Measurements from ENCODE around the gene OSBPL1A. TPM values are rescaled to one million over a fixed set of nuclear protein-coding genes. Genes with fewer than 3 reads are reported as not detected.
"Not testable (repeated sequence)": the region's sequence is repeated elsewhere in the genome, so short reads cannot be mapped to it uniquely, and the experiment has no call there.

The OSBPL1A gene
- total and polyA plus RNA-seq, 2 experiments from 2014 or later: 23.1 to 33.3 TPM

DNA sequence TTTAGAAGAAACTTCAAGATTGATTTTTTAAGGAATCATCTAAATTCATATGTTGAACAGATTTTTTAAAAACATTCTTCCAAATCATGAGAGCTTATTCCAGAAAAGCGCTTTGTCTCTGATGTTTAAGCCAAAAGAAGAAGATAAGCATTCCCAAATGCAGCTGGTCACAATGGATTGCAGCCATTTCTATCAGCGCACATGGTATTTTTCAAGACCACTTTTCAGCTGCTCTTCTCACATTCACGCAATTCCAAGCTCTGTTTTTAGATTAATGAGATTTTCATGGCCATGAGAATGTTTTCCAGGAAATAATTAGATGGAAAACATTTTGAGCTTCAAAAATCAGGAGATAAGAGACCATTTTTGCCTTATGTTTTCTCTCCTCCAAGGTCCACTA lies 8.7 kb downstream of the OSBPL1A start:
- H3K4me1 ChIP-seq (ENCODE audit: low read depth): no peaks in the 10 kb centered on the region
- DNase-seq (ENCODE audit: low read depth in 1 of 2, low spot score in 1 of 2): peak in 1 of 2 donors; percentile 63
- no peaks in the 10 kb centered on the region for H3K27me3 ChIP-seq
- no peaks in the 10 kb centered on the region for H3K36me3 ChIP-seq
- no peak overlapping the region for H3K4me3 ChIP-seq
- TF ChIP-seq, protein P1, sequence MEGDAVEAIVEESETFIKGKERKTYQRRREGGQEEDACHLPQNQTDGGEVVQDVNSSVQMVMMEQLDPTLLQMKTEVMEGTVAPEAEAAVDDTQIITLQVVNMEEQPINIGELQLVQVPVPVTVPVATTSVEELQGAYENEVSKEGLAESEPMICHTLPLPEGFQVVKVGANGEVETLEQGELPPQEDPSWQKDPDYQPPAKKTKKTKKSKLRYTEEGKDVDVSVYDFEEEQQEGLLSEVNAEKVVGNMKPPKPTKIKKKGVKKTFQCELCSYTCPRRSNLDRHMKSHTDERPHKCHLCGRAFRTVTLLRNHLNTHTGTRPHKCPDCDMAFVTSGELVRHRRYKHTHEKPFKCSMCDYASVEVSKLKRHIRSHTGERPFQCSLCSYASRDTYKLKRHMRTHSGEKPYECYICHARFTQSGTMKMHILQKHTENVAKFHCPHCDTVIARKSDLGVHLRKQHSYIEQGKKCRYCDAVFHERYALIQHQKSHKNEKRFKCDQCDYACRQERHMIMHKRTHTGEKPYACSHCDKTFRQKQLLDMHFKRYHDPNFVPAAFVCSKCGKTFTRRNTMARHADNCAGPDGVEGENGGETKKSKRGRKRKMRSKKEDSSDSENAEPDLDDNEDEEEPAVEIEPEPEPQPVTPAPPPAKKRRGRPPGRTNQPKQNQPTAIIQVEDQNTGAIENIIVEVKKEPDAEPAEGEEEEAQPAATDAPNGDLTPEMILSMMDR (IDR thresholded peaks at IDR 0.05; ENCODE audit: low read depth, low read length): no peak
- H3K9me3 ChIP-seq (ENCODE audit: low read depth): no peaks in the 10 kb centered on the region
- H3K27ac ChIP-seq: no peak overlapping the region

DNA sequence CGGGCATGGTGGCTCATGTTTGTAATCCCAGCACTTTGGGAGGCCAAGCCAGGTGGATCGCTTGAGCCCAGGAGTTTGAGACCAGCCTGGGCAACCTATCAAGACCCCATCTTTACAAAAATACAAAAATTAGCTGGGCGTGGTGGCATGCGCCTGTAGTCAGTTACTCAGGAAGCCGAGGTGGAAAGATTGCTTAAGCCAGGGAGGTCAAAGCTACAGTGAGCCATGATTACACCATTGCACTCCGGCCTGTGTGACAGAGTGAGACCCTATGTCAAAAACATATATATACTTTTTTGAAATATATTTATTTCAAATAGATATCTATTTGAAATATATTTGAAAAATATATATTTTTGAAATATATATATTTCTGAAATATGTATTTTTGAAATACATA lies 10.9 kb downstream of the OSBPL1A start:
- no peaks in the 10 kb centered on the region for H3K9me3 ChIP-seq (ENCODE audit: low read depth)
- H3K27me3 ChIP-seq: no peaks in the 10 kb centered on the region
- H3K27ac ChIP-seq: no peak overlapping the region
- TF ChIP-seq, protein P1 (IDR thresholded peaks at IDR 0.05; ENCODE audit: low read depth, low read length): no peak
- no peak for DNase-seq (ENCODE audit: low read depth in 1 of 2, low spot score in 1 of 2)
- H3K4me3 ChIP-seq: no peak overlapping the region
- no peaks in the 10 kb centered on the region for H3K36me3 ChIP-seq
- H3K4me1 ChIP-seq (ENCODE audit: low read depth): no peaks in the 10 kb centered on the region

DNA sequence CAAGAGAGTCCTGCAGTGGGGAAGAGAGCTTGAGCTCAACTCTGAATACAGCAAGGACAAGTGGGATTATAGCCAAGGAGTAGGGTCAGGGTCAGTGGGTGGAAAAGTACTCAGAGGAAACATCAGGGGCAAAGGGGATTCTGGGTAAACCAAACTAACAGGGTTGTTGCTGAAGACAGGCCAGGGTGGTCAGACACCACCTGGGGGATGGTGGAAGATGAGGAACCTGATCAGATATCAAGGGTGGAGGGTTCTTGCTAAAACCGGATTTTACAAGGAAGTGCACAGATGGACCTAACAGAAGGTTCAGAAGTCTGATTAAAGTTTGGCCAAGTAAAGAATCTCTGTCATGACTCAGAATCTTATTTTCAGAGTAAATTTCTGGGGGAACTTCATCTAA lies 16.5 kb downstream of the OSBPL1A start:
- H3K4me3 ChIP-seq: no peak overlapping the region
- H3K27ac ChIP-seq: no peak overlapping the region
- TF ChIP-seq, protein P1 (IDR thresholded peaks at IDR 0.05; ENCODE audit: low read depth, low read length): no peak
- H3K9me3 ChIP-seq (ENCODE audit: low read depth): no peaks in the 10 kb centered on the region
- H3K27me3 ChIP-seq: no peaks in the 10 kb centered on the region
- DNase-seq (ENCODE audit: low read depth in 1 of 2, low spot score in 1 of 2): no peak
- H3K36me3 ChIP-seq: no peaks in the 10 kb centered on the region
- H3K4me1 ChIP-seq (ENCODE audit: low read depth): no peaks in the 10 kb centered on the region

DNA sequence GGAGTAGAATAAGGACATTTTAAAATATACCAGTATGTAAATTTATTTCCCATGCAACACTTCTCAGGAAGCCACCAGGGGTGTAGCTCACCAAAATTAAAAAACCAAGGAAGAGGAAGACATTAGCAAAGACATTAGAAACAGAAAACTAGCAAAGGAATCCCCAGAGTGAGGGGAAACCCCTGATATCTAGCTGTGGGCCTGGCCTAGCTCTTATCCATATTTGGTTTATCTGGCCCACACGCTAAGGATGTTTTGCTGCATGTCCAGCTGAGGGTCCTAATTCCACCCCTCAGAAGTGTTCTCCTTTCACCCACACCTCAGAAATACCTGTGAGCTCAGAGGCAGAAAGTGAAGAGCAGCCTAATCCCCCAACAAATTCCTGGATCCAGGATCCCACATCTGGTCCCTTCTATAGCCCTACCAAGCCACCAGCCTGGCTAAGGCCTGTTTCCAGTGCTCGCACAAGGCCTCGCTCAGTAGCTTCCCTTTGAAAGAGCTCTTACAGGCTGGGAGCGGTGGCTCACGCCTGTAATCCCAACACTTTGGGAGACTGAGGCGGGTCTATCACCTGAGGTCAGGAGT lies 17.4 kb downstream of the OSBPL1A start:
- Histone ChIP-seq H3K4me1 (ENCODE audit: low read depth) (no peaks in the 10 kb centered on the region), H3K27ac (no peak overlapping the region), H3K27me3 (no peaks in the 10 kb centered on the region), H3K4me3 (no peak overlapping the region), H3K36me3 (no peaks in the 10 kb centered on the region), H3K9me3 (ENCODE audit: low read depth) (no peaks in the 10 kb centered on the region)
- no peak for DNase-seq (ENCODE audit: low read depth in 1 of 2, low spot score in 1 of 2)
- TF ChIP-seq, protein P1 (IDR thresholded peaks at IDR 0.05; ENCODE audit: low read depth, low read length): no peak

DNA sequence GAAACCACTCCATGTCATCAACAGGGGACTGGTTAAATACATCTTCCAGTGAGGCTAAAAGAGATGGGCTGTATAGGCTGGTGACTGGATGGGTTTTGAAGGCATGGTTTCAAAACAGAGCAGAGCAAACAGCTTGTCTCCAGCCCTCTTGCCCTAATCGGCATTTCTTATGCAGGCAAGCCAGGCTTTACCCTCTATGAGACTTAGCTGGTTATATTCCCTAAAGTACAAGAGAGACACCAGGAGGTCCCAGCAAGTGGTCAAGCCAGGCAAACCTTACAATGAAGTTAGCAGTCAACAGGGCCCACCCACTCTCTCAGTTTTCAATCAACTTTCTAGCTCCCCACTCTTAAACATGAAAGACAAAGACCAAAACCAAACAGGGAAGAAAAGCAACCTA lies 19.0 kb downstream of the OSBPL1A start:
- H3K4me1 ChIP-seq (ENCODE audit: low read depth): no peaks in the 10 kb centered on the region

DNA sequence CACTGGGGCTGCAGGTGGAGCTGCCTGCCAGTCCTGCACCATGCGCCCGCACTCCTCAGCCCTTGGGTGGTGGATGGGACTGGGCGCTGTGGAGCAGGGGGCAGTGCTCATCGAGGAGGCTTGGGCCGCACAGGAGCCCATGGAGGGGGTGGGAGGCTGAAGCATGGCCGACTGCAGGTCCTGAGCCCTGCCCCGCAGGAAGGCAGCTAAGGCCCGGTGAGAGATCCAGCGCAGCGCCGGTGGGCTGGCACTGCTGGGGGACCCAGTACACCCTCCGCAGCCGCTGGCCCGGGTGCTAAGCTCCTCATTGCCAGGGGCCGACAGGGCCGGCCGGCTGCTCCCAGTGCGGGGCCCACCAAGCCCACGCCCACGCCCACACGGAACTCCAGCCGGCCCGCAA lies 21.1 kb downstream of the OSBPL1A start:
- not testable (repeated sequence) for H3K4me3 ChIP-seq; H3K27me3 ChIP-seq; H3K9me3 ChIP-seq (ENCODE audit: low read depth); DNase-seq (ENCODE audit: low read depth in 1 of 2, low spot score in 1 of 2); H3K4me1 ChIP-seq (ENCODE audit: low read depth); H3K27ac ChIP-seq; H3K36me3 ChIP-seq

More for the DNA sequence above, 19.0 kb downstream of the OSBPL1A start:
- no peaks in the 10 kb centered on the region for H3K36me3 ChIP-seq
- no peaks in the 10 kb centered on the region for H3K9me3 ChIP-seq (ENCODE audit: low read depth)
- H3K4me3 ChIP-seq: no peak overlapping the region
- TF ChIP-seq, protein P1 (IDR thresholded peaks at IDR 0.05; ENCODE audit: low read depth, low read length): no peak
- no peak overlapping the region for H3K27ac ChIP-seq
- no peak for DNase-seq (ENCODE audit: low read depth in 1 of 2, low spot score in 1 of 2)
- H3K27me3 ChIP-seq: no peaks in the 10 kb centered on the region
